Measurements from ENCODE around the gene MVB12B.
"Not testable (repeated sequence)": the region's sequence is repeated elsewhere in the genome, so short reads cannot be mapped to it uniquely, and the experiment has no call there.

The MVB12B gene

GRCh38 chr9:126551812-126552211 lies 225.2 kb downstream of the MVB12B start:
- no peak for DNase-seq

- DNase-seq = no peak
Observed at GRCh38 chr9:126554292-126554691, 227.7 kb downstream of the MVB12B start.

- DNase-seq = not testable (repeated sequence)
Observed at GRCh38 chr9:126555421-126555820, 228.8 kb downstream of the MVB12B start.

All from effector CD8-positive, alpha-beta T cell (primary cell).